Activated CD4-positive, alpha-beta T cell treated with anti-CD3 and anti-CD28 coated beads, Interleukin-2, amount 10 ng/mL, durations not matched to agents 24 days and 14 days (primary cell): ENCODE data around the gene KLHL4. TPM values are rescaled to one million over a fixed set of nuclear protein-coding genes. Genes with fewer than 3 reads are reported as not detected.
"Not testable (repeated sequence)": the region's sequence is repeated elsewhere in the genome, so short reads cannot be mapped to it uniquely, and the experiment has no call there.

Experiments
- DNase-seq: peaks from one replicate; pipeline ENCODE4 v3.0.0; 2022
- H3K27ac Mint-ChIP-seq: one replicate; pipeline ENCODE4 v1.8.0; 2022; ENCODE audit warnings: mild to moderate bottlenecking, mixed read lengths
- H3K27me3 Mint-ChIP-seq: one replicate; pipeline ENCODE4 v1.8.0; 2022; ENCODE audit warnings: mixed read lengths
- H3K36me3 Mint-ChIP-seq: one replicate; pipeline ENCODE4 v1.8.0; 2022; ENCODE audit warnings: low read depth, mild to moderate bottlenecking, mixed read lengths
- H3K4me1 Mint-ChIP-seq: one replicate; pipeline ENCODE4 v1.8.0; 2021; ENCODE audit warnings: mixed read lengths
- H3K4me3 Mint-ChIP-seq: one replicate; pipeline ENCODE4 v1.8.0; 2022; ENCODE audit warnings: mild to moderate bottlenecking, moderate library complexity, mixed read lengths
- H3K9me3 Mint-ChIP-seq: one replicate; pipeline ENCODE4 v1.8.0; 2021; ENCODE audit warnings: mixed read lengths
- intact Hi-C: fragments of 100-400 bp; cut with micrococcal nuclease; formaldehyde crosslinking; loops from one replicate; pipeline ENCODE4 v1.15.1; 2023
- total RNA-seq: library from RNA; stranded (reverse); gene quantifications from 2 replicates; pipeline ENCODE4 v1.2.3, GENCODE V29; 2022

The KLHL4 gene
- total RNA-seq, 1 donor from 2014 or later, result not detected

- no peaks in the 10 kb centered on the region for H3K4me1 Mint-ChIP-seq
Measured at GRCh38 chrX:87693204-87693603, 175.6 kb downstream of the KLHL4 start.

DNA sequence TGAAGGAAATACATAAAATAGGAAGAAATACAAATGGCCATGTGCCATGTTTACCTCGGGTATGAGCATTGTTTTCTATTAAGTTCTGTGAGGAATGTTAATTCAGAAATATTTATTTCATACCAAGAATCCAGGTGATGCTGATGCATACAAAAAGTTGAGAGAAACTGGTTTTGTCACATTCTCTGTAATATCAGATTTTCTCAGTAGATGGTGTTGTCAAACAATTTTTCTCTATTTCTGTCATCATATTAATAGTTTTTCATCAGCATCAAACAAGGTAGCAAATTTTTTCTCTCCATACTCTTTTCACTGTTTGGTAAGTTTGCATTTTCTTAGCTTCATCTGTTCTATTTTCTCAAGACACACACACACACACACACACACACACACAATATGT is 179.8 kb downstream of the KLHL4 start:
- H3K36me3 Mint-ChIP-seq, result no peaks in the 10 kb centered on the region
- H3K27ac Mint-ChIP-seq, result no peak overlapping the region
- intact Hi-C loops, result no loop called here
- H3K9me3 Mint-ChIP-seq, result no peaks in the 10 kb centered on the region
- no peak for DNase-seq
- H3K27me3 Mint-ChIP-seq, result no peaks in the 10 kb centered on the region
- no peaks in the 10 kb centered on the region for H3K4me1 Mint-ChIP-seq
- H3K4me3 Mint-ChIP-seq, result no peak overlapping the region

More at GRCh38 chrX:87693204-87693603, 175.6 kb downstream of the KLHL4 start:
- intact Hi-C loops, result no loop called here
- H3K36me3 Mint-ChIP-seq, result no peaks in the 10 kb centered on the region
- DNase-seq, result no peak
- H3K4me3 Mint-ChIP-seq, result no peak overlapping the region
- no peaks in the 10 kb centered on the region for H3K27me3 Mint-ChIP-seq
- H3K27ac Mint-ChIP-seq, result no peak overlapping the region
- peaks cover 3% of the 10 kb centered on the region for H3K9me3 Mint-ChIP-seq

DNA sequence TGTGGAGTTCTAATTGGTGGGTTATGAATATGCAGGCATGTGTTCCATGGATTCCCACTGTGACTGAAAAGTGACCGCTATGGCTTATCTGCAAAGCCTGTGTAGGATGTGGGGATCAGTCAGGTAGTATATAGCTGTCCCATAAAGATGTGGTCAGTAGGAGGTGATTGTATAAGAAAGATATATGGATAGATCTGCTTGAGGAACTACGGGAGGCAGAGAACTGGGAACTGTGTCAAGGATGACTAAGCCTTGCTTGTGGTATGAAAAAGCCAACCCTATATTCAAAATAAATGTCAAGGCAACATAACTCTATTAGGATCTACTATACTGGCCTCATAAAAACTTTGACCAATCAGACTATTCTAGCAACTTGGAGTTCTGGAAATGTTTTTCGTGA is 185.2 kb downstream of the KLHL4 start:
- Mint-ChIP-seq H3K4me1 (no peaks in the 10 kb centered on the region), H3K9me3 (no peaks in the 10 kb centered on the region), H3K27ac (no peak overlapping the region), H3K4me3 (no peak overlapping the region), H3K36me3 (no peaks in the 10 kb centered on the region), H3K27me3 (no peaks in the 10 kb centered on the region)
- no peak for DNase-seq
- intact Hi-C loops, result no loop called here

- H3K4me1 Mint-ChIP-seq, intact Hi-C loops, H3K36me3 Mint-ChIP-seq, H3K27ac Mint-ChIP-seq, H3K27me3 Mint-ChIP-seq, H3K4me3 Mint-ChIP-seq, H3K9me3 Mint-ChIP-seq, DNase-seq: not testable (repeated sequence)
Measured at GRCh38 chrX:87703469-87703868, 185.9 kb downstream of the KLHL4 start.

DNA sequence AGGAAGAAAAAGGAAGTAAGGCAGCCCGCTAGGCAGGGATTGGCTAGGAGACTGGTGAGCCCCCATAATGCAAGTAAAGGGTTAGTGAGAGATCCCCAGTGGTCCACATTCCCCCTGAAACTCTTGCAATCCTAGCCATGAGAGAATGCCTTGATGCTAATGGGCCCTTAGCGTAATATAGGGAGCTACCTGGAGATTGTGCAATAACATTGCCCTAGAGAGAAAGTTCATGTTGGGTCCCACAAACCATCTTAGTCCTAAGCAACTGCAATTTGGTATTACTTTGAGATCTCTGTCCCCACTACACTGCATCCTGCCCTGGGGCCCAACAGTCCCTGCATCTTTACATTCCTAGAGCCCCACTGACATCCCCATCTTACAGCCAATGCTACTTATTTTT is 188.5 kb downstream of the KLHL4 start:
- intact Hi-C loops, result no loop called here
- no peak for DNase-seq
- H3K27ac Mint-ChIP-seq, result no peak overlapping the region
- H3K9me3 Mint-ChIP-seq, result peaks cover 5% of the 10 kb centered on the region
- H3K36me3 Mint-ChIP-seq, result no peaks in the 10 kb centered on the region
- no peaks in the 10 kb centered on the region for H3K4me1 Mint-ChIP-seq
- H3K4me3 Mint-ChIP-seq, result no peak overlapping the region
- H3K27me3 Mint-ChIP-seq, result no peaks in the 10 kb centered on the region

DNA sequence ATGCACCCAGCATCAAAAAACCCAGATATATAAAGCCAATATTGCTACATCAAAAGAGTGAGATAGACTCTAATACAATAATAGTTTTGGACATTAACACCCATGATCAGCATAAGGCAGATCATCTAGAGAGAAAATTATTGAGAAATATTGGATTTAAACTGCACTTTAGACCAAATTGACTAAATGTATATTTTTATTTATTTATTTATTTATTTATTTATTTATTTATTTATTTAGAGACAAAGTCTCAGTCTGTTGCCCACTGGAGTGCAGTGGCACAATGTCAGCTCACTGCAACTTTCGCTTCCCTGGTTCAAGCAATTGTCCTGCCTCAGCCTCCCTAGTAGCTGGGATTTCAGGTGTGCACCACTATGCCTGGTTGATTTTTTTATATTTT is 193.0 kb downstream of the KLHL4 start:
- Mint-ChIP-seq H3K27me3 (no peaks in the 10 kb centered on the region), H3K4me3 (no peak overlapping the region), H3K4me1 (no peaks in the 10 kb centered on the region), H3K27ac (no peak overlapping the region), H3K36me3 (no peaks in the 10 kb centered on the region), H3K9me3 (peaks cover 5% of the 10 kb centered on the region)
- intact Hi-C loops, result no loop called here
- DNase-seq, result no peak
